ENCODE results near the gene HIRIP3. TPM values are rescaled to one million over a fixed set of nuclear protein-coding genes. Genes with fewer than 3 reads are reported as not detected.
A peak's percentile ranks its signal among the peaks of the same experiment; 100 is the strongest.
"Not testable (repeated sequence)": the region's sequence is repeated elsewhere in the genome, so short reads cannot be mapped to it uniquely, and the experiment has no call there.

Gene HIRIP3
- total RNA-seq (10 to 100 TPM; 45.6 to 48.0 TPM), polyA plus RNA-seq (22.0 TPM)

- H3K27me3 ChIP-seq (ENCODE audit: insufficient read depth, low read length, poor library complexity, severe bottlenecking), result no peaks in the 10 kb centered on the region
- H3K4me3 ChIP-seq (ENCODE audit: low read length), result peak within 1 kb of the TSS; percentile 83
- peaks cover 0 to 72% (median 8%) of the 10 kb centered on the region in 3 donors for H3K36me3 Mint-ChIP-seq
- H3K9me3 Mint-ChIP-seq, result no peaks in the 10 kb centered on the region
- H3K4me3 Mint-ChIP-seq, result peak within 1 kb of the TSS; percentile 95 to 99 (median 96)
- CTCF ChIA-PET, result interaction anchor here (0.8 to 1.9 kb wide), 4 partner anchors 14 to 147 kb away, joined by 3 to 4 read pairs (median 4); partner anchors contain the start of genes CDIPT and TAOK2
- no peaks in the 10 kb centered on the region for H3K9me3 ChIP-seq (ENCODE audit: low read length)
- H3K4me1 ChIP-seq (ENCODE audit: insufficient read depth, low read length), result peaks cover 19% of the 10 kb centered on the region
- peaks cover 30 to 55% (median 46%) of the 10 kb centered on the region in 3 donors for H3K4me1 Mint-ChIP-seq
- peak within 1 kb of the TSS; percentile 95 for H3K27ac ChIP-seq (ENCODE audit: low read depth, low read length)
- no peaks in the 10 kb centered on the region for H3K27me3 Mint-ChIP-seq
- peak; percentile 84 to 91 (median 84) for DNase-seq
- H3K36me3 ChIP-seq (ENCODE audit: insufficient read depth, low read length), result peaks cover 4% of the 10 kb centered on the region
- H3K27ac Mint-ChIP-seq, result peak within 1 kb of the TSS; percentile 96 to 99 (median 98)
- POLR2A ChIA-PET, result interaction anchor here (0.6 to 3.8 kb wide), 7 partner anchors 9 to 347 kb away, joined by 3 to 14 read pairs (median 3); partner anchors contain the start of genes PAGR1, TAOK2 and TMEM219
Measured at GRCh38 chr16:29995324-29995910, at the start of gene HIRIP3. HIRIP3 (minus strand) TSS chr16:29995617; CDS start chr16:29995605, 12 bp downstream.

- peak overlapping the region in 1 of 8 donors; percentile 47 for H3K27ac Mint-ChIP-seq
- peaks cover 3 to 11% of the 10 kb centered on the region in 2 donors for H3K27me3 Mint-ChIP-seq
Measured at GRCh38 chr16:30041841-30042240, 46.4 kb upstream of the HIRIP3 start.

GRCh38 chr16:30040690-30041089 lies 45.3 kb upstream of the HIRIP3 start:
- H3K36me3 ChIP-seq (ENCODE audit: insufficient read depth, low read length); H3K27ac ChIP-seq (ENCODE audit: low read depth, low read length); H3K36me3 Mint-ChIP-seq; POLR2A ChIA-PET; DNase-seq; H3K27me3 ChIP-seq (ENCODE audit: insufficient read depth, low read length, poor library complexity, severe bottlenecking); H3K9me3 ChIP-seq (ENCODE audit: low read length); H3K27ac Mint-ChIP-seq; H3K4me1 Mint-ChIP-seq; H3K9me3 Mint-ChIP-seq; H3K4me3 Mint-ChIP-seq; H3K4me3 ChIP-seq (ENCODE audit: low read length); H3K4me1 ChIP-seq (ENCODE audit: insufficient read depth, low read length): not testable (repeated sequence)
- CTCF ChIA-PET, result interaction anchor here (1.0 kb wide), 1 partner anchor 24 kb away, joined by 3 read pairs; the partner anchor contains the start of gene ALDOA
- H3K27me3 Mint-ChIP-seq, result peaks cover 3 to 15% of the 10 kb centered on the region in 2 donors

More at GRCh38 chr16:30041841-30042240, 46.4 kb upstream of the HIRIP3 start:
- H3K4me3 Mint-ChIP-seq, result no peak overlapping the region
- Histone ChIP-seq H3K4me1 (ENCODE audit: insufficient read depth, low read length) (no peaks in the 10 kb centered on the region), H3K27ac (ENCODE audit: low read depth, low read length) (no peak overlapping the region), H3K9me3 (ENCODE audit: low read length) (no peaks in the 10 kb centered on the region), H3K36me3 (ENCODE audit: insufficient read depth, low read length) (no peaks in the 10 kb centered on the region), H3K27me3 (ENCODE audit: insufficient read depth, low read length, poor library complexity, severe bottlenecking) (no peaks in the 10 kb centered on the region), H3K4me3 (ENCODE audit: low read length) (no peak overlapping the region)
- H3K4me1 Mint-ChIP-seq, result no peaks in the 10 kb centered on the region
- DNase-seq, result no peak
- H3K9me3 Mint-ChIP-seq, result no peaks in the 10 kb centered on the region
- ChIA-PET CTCF (interaction anchor here (0.6 to 3.4 kb wide), 3 partner anchors 9 to 81 kb away, joined by 3 to 19 read pairs (median 3); partner anchors contain the start of gene TLCD3B), POLR2A (no interaction called here)
- H3K36me3 Mint-ChIP-seq, result no peaks in the 10 kb centered on the region

GRCh38 chr16:30040221-30040620 lies 44.8 kb upstream of the HIRIP3 start:
- ChIA-PET POLR2A (no interaction called here), CTCF (interaction anchor here (1.0 kb wide), 1 partner anchor 25 kb away, joined by 3 read pairs; the partner anchor contains the start of gene ALDOA)
- peaks cover 3 to 18% of the 10 kb centered on the region in 2 donors for H3K27me3 Mint-ChIP-seq

GRCh38 chr16:30033270-30033669 lies 37.9 kb upstream of the HIRIP3 start:
- Mint-ChIP-seq H3K27me3 (peaks cover 28 to 49% of the 10 kb centered on the region in 2 donors), H3K27ac (no peak overlapping the region), H3K4me1 (peaks cover 0 to 10% (median 5%) of the 10 kb centered on the region in 3 donors), H3K36me3 (no peaks in the 10 kb centered on the region), H3K9me3 (no peaks in the 10 kb centered on the region), H3K4me3 (no peak overlapping the region)
- H3K4me1 ChIP-seq (ENCODE audit: insufficient read depth, low read length), result peaks cover 4% of the 10 kb centered on the region
- peaks cover 44% of the 10 kb centered on the region for H3K27me3 ChIP-seq (ENCODE audit: insufficient read depth, low read length, poor library complexity, severe bottlenecking)
- no peaks in the 10 kb centered on the region for H3K9me3 ChIP-seq (ENCODE audit: low read length)
- CTCF ChIA-PET, result interaction anchor here (1.2 to 3.7 kb wide), 2 partner anchors 10 to 27 kb away, joined by 4 to 19 read pairs; no protein-coding TSS in a partner anchor
- H3K27ac ChIP-seq (ENCODE audit: low read depth, low read length), result no peak overlapping the region
- no peaks in the 10 kb centered on the region for H3K36me3 ChIP-seq (ENCODE audit: insufficient read depth, low read length)
- POLR2A ChIA-PET, result no interaction called here
- H3K4me3 ChIP-seq (ENCODE audit: low read length), result no peak overlapping the region
- DNase-seq, result no peak

More at GRCh38 chr16:30040221-30040620, 44.8 kb upstream of the HIRIP3 start:
- H3K36me3 Mint-ChIP-seq, result no peaks in the 10 kb centered on the region
- no peaks in the 10 kb centered on the region for H3K27me3 ChIP-seq (ENCODE audit: insufficient read depth, low read length, poor library complexity, severe bottlenecking)
- DNase-seq, result no peak
- H3K4me1 ChIP-seq (ENCODE audit: insufficient read depth, low read length), result no peaks in the 10 kb centered on the region
- H3K9me3 Mint-ChIP-seq, result no peaks in the 10 kb centered on the region
- no peaks in the 10 kb centered on the region for H3K4me1 Mint-ChIP-seq
- H3K4me3 Mint-ChIP-seq, result no peak overlapping the region
- no peak overlapping the region for H3K27ac ChIP-seq (ENCODE audit: low read depth, low read length)
- H3K4me3 ChIP-seq (ENCODE audit: low read length), result no peak overlapping the region
- H3K9me3 ChIP-seq (ENCODE audit: low read length), result no peaks in the 10 kb centered on the region
- H3K27ac Mint-ChIP-seq, result peak overlapping the region in 1 of 8 donors; percentile 87
- no peaks in the 10 kb centered on the region for H3K36me3 ChIP-seq (ENCODE audit: insufficient read depth, low read length)

GRCh38 chr16:30032083-30032819 lies 36.8 kb upstream of the HIRIP3 start:
- CTCF ChIA-PET, result interaction anchor here (0.6 to 3.7 kb wide), 24 partner anchors 11 to 390 kb away, joined by 3 to 19 read pairs (median 4); partner anchors contain the start of gene TBX6
- peak; percentile 38 to 70 (median 53) for DNase-seq
- H3K36me3 Mint-ChIP-seq, result peaks cover 0 to 4% (median 0%) of the 10 kb centered on the region in 3 donors
- Histone ChIP-seq H3K4me1 (ENCODE audit: insufficient read depth, low read length) (peaks cover 4% of the 10 kb centered on the region), H3K4me3 (ENCODE audit: low read length) (no peak overlapping the region), H3K27ac (ENCODE audit: low read depth, low read length) (no peak overlapping the region), H3K27me3 (ENCODE audit: insufficient read depth, low read length, poor library complexity, severe bottlenecking) (peaks cover 44% of the 10 kb centered on the region), H3K9me3 (ENCODE audit: low read length) (no peaks in the 10 kb centered on the region), H3K36me3 (ENCODE audit: insufficient read depth, low read length) (no peaks in the 10 kb centered on the region)
- peaks cover 35 to 59% of the 10 kb centered on the region in 2 donors for H3K27me3 Mint-ChIP-seq
- POLR2A ChIA-PET, result interaction anchor here (0.5 to 0.7 kb wide), 4 partner anchors 174 to 330 kb away, joined by 3 to 8 read pairs (median 6); no protein-coding TSS in a partner anchor
- peak overlapping the region in 2 of 8 donors; percentile 43 to 64 for H3K27ac Mint-ChIP-seq
- peaks cover 0 to 10% (median 5%) of the 10 kb centered on the region in 3 donors for H3K4me1 Mint-ChIP-seq
- peak overlapping the region in 5 of 7 donors; percentile 34 to 75 (median 54) for H3K4me3 Mint-ChIP-seq
- H3K9me3 Mint-ChIP-seq, result no peaks in the 10 kb centered on the region

GRCh38 chr16:30031477-30031918 lies 36.1 kb upstream of the HIRIP3 start:
- H3K4me1 Mint-ChIP-seq, result peaks cover 0 to 10% (median 5%) of the 10 kb centered on the region in 3 donors
- peaks cover 0 to 5% (median 0%) of the 10 kb centered on the region in 3 donors for H3K36me3 Mint-ChIP-seq
- Histone ChIP-seq H3K4me3 (ENCODE audit: low read length) (no peak overlapping the region), H3K9me3 (ENCODE audit: low read length) (no peaks in the 10 kb centered on the region), H3K27me3 (ENCODE audit: insufficient read depth, low read length, poor library complexity, severe bottlenecking) (peaks cover 44% of the 10 kb centered on the region), H3K27ac (ENCODE audit: low read depth, low read length) (no peak overlapping the region), H3K4me1 (ENCODE audit: insufficient read depth, low read length) (peaks cover 4% of the 10 kb centered on the region), H3K36me3 (ENCODE audit: insufficient read depth, low read length) (no peaks in the 10 kb centered on the region)
- CTCF ChIA-PET, result interaction anchor here (0.8 to 3.7 kb wide), 16 partner anchors 9 to 340 kb away, joined by 3 to 19 read pairs (median 3); partner anchors contain the start of genes C16orf92 and TBX6
- peak overlapping the region in 1 of 7 donors; percentile 36 for H3K4me3 Mint-ChIP-seq
- DNase-seq, result no peak
- POLR2A ChIA-PET, result interaction anchor here (0.7 kb wide), 1 partner anchor 329 kb away, joined by 3 read pairs; no protein-coding TSS in a partner anchor
- no peaks in the 10 kb centered on the region for H3K9me3 Mint-ChIP-seq
- H3K27ac Mint-ChIP-seq, result no peak overlapping the region
- H3K27me3 Mint-ChIP-seq, result peaks cover 43 to 65% of the 10 kb centered on the region in 2 donors
